TTC549 (cell line): Measurements from ENCODE around the gene RAP1GDS1.
"Not testable (repeated sequence)": the region's sequence is repeated elsewhere in the genome, so short reads cannot be mapped to it uniquely, and the experiment has no call there.

Experiments used
- FAIRE-seq: peaks from 2 replicates; lab custom pipeline; 2012; peaks lifted over from hg19 to GRCh38; lab: Jason Lieb, UNC

The RAP1GDS1 gene

DNA sequence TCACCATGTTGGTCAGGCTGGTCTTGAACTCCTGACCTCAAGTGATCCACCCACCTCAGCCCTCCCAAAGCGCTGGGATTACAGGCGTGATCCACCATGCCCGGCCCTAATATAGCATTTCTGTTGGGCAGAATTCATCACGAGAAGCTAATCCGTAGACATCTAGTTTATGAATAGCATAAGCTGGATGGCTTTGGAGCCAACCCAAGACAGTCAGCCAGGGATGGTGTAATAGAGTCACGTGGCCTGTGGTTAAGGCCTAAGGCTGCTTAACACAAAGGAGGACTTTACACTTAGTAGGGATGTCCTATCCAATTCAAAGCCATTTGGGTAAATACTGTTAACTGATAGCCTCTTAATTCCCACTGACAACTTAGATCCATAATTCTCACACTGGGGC, 173.6 kb downstream of the RAP1GDS1 start:
- FAIRE-seq = no peak

DNA sequence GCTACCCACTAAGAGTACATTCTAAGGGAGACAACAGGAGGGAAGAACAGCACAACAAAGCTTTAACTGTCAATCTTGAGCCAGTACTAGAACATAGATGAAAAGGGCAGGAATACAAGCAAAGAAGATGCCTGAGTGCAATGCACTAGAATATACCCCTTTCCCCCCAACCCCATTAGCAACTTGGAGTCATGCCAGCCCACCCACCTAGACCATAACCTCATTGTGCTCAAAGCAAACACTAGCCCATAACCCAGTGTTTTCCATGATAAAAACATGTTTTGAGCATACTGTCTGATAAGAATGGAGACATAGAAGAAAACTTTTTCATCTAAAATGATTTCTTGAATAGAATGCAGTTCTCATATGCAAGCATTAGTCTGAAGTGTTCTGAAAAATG, 183.2 kb downstream of the RAP1GDS1 start:
- FAIRE-seq = no peak

DNA sequence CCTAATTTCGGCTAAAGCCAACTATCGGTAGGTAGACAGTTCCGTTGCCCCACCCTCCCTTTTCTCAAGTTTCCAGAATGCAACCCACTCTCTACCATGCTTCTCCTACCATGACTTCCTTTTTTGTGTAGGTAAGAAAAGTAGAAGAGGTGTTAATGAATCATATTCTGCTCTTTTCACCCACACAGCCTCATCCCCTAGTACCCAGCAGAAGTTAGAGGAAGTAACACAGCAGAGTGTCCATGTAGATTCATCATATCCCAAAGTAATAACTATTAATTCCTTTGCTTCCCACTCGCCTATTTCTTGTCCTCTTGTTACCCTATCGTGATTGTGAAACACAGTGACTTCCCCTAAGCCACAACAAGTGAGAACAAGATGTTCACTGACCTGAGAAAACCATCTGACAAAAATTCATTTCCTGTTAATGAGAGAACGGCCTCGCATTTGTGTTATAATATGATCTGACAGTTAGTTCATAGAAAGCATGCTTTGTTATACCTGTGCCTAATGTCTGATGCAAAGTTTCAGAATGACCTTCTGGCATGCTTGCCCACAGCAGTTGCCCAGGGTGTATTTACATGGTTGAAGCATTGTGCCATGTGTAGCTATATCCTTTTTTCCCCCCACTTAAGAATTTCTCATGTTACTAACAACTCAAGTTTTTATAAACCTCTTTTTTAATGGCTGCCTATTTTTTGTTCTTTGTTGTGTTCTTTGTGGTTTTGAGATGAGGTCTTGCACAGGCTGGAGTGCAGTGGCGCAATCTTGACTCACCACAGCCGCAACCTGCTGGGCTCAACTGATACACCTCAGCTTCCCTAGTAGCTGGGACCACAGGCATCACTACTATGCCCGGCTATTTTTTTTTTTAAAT, 185.6 kb downstream of the RAP1GDS1 start:
- no peak for FAIRE-seq

DNA sequence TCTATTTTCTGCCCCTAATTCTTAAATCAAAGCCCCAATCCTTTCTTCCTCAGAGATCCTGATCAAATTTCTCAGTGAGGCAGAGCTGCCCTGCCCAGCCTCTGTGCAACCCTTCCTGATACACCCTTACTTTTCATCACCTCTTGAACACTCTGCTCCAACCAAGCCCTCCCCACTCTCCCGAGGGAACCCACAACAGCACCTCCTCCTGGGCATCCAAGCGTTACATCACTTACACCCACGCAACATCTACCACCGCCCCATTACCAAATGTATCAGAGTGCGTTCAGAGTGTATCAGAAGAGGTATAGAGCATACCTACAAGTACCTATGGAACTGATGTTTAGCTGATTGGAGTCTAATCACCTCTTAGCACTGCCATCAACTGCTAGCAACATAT, 186.5 kb downstream of the RAP1GDS1 start:
- FAIRE-seq = no peak

DNA sequence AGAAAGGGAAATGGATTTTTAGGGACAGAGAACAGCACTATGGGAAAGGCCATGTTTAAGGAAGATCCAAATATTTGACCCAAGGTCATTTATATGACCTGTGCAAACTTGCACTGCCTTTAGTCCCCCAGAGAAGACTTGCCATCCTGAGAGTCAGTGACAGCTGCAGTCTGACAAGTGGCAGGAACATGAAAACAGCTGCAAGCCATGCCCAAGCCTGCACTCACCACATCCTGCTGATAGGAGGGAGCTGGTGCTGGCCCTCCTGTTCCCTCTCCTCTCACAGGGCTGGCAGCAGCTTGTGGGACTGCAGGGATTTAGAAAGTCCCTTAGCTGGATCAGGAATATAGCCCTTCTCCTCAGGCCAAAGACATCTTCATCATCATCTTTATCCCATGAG, 187.7 kb downstream of the RAP1GDS1 start:
- FAIRE-seq = no peak

DNA sequence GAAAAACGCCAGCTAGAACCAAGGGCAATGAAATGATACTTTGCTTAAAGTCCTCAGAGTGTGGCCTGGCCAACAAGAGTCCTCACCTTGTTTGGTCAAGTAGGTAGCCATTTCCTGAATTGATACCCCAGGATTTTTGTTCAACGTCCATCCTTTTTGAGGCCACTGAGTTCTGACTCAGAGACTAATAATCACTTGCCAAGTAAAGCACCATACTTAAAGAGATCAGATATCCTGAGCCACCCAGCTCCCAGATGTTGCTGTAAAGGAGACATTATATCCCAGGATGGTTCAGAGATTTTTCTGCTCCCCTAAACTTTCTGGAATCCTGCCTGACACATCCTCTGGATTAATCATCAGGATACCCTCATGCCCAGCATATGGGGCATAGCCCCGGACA, 190.9 kb downstream of the RAP1GDS1 start:
- FAIRE-seq = no peak

DNA sequence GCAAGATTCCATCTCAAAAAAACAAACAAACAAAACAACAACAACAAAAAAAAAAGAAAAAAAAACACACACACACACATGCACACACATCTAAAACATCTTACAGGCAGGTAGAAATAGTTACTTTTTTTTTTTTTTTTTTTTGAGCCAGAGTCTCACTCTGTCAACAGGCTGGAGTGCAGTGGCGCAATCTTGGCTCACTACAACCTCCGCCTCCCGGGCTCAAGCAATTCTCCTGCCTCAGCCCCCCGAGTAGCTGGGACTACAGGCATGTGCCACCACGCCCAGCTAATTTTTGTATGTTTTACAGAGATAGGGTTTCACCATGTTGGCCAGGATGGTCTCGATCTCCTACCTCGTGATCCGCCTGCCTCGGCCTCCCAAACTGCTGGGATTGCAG, 196.2 kb downstream of the RAP1GDS1 start:
- FAIRE-seq = not testable (repeated sequence)

DNA sequence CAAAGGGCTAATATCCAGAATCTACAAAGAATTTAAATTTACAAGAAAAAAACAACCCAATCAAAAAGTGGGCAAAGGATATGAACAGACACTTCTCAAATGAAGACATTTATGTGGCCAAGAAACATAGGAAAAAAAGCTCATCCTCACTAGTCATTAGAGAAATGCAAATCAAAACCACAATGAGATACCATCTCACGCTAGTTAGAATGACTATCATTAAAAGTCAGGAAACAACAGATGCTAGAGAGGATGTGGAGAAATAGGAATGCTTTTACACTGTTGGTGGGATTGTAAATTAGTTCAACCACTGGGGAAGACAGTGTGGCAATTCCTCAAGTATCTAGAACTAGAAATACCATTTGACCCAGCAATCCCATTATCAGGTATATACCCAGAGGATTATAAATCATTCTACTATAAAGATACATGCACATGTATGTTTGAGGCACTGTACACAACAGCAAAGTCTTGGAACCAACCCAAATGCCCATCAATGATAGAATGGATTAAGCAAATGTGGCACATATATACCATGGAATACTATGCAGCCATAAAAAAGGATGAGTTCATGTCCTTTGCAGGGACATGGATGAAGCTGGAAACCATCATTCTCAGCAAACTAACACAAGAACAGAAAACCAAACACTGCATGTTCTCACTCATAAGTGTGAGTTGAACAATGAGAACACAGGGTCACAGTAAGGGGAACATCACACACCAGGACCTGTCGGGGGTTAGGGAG, 200.1 kb downstream of the RAP1GDS1 start:
- not testable (repeated sequence) for FAIRE-seq

DNA sequence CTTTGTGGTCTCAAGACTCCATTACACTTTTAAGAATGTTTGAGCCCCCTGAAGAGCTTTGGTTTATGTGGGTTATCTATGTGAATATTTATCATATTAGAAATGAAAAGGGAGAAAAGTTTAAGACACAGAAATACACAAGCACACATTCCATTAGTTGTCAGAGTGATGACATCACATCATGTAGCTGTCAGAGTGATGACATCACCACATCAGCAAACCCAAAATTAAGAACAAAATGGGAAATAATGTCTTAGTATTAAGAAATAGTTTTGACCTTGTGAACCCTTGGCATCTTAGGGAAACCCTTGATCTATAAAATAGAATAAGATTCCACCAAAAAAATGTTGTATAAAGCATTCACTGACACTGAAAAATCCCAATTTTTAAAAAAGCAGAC, 201.3 kb downstream of the RAP1GDS1 start:
- FAIRE-seq = no peak

DNA sequence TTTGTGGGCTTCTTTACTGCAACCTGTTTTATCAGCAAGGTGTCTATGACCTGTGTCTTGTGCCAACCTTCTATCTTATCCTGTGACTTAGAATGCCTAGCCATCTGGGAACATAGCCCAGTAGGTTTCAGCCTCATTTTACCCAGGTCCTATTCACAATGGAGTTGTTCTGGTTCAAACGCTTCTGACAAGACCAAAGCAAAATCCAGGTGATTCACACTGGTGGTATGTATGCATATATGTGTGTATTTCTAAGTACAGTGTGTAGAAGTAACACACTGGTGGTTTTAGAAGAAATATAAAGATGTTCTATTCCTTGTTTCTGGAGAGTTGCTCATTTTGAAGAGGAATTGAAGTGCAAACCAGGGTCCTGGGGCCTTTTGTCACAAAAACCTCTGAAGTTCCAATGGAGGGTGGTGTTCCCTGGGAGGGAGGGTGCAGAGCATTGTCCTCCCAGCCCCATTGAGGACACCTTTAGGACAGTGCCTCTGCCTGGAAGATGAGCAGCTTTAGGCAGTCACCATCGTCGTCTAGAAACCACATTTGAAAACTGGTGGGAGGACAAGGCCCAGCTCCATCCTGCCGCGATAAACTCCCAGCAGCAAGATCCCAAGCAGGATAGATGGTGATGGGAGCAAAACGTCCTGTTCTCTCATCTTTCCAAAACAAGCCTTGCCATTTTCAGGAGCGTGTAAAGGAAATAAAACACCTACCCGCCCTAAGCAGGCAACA, 205.8 kb downstream of the RAP1GDS1 start:
- FAIRE-seq = no peak

DNA sequence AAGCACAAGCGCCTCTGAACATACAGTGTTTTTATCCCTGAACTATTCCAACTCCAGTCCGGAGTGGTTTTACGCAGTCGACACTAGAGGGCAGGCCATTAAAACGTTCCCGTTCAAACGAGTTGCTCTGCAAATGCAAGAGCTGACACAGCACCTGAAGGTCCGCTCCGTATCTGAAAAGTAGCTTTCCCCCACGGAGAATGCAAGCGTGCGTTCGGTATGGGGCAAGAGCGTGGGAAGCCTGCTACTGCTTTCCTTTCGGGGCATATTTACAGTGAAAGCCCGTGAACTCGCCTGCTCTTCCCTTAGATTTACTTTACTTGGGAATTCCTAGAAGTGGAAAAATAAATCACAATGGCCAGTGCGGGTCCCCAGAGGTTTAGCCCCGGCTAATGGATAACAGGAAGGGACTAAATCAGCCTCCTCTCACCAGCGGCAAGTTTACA, 206.5 kb downstream of the RAP1GDS1 start:
- FAIRE-seq = peak; percentile 25

DNA sequence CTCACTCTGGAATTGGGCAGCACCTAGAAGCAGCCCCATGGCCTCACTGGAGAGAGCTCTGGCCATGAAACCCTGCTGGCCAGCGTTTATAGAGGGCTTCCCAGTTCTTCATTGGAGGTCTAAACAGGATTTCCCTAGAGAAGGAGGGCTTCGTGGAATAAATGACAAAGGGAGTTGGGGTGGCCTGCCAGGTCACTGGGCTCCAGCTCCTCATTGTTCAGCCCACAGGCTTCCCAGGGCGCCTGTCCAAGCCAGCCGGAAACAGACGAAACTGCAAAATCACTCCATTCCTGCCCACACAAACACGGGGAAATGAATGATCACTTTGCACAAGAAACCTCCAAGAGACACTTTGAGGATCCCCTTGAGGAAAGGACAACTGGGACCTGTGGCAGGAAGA, 207.5 kb downstream of the RAP1GDS1 start:
- no peak for FAIRE-seq

DNA sequence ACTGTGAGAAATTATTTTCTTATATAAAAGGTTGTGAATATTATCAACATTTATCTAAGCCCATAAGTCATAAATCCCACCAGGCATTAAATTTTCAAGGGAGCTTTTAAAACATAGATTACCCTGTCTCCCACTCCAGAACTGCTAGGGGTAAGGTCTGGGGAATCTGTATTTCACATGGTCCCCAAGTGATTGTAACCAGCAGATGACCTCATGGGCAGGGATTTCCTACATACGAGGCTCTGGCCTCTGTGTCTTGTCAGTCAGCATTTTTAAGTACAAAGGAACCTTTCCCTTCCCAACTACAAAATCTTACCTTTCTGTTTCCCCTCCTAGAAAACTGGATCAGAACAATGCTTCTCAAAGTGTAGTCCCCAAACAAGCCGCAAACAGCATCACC, 208.6 kb downstream of the RAP1GDS1 start:
- no peak for FAIRE-seq

DNA sequence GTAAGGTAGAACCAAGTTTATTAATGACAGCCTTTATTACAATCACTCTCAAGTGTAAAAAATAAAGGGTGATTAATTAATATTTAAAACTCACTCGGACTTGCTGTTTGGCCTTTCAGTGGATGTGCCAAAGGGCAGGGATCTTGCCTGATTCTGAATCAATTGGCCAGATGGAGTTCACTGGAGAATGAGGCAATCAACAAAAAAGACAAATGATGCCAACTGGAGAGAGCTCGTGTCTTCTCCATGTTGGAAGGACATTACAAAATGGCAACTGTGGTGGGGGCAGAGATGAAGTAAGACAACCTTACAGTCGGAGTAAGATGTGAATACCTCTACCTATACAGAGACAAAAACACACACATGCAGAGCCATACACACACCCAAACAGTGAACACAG, 209.2 kb downstream of the RAP1GDS1 start:
- FAIRE-seq = no peak

DNA sequence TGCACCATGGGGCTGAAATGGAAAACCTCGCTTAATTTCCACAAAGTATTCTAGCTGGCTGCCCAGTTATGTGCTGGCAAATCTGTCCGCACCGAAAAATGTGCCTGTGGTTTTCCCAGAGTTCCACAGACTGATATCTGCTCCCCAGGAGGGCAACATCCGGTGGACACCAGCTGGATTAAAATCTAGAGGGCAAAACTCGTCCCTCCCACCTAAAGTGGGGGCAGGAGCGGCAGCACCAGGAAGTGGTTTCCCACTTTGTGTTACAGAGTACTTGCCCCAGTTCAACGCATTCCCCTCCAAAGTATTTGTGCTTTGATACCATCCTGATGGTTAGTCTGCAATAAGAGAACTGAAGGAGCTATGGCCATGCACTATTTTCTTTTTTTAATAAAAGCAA, 209.6 kb downstream of the RAP1GDS1 start:
- no peak for FAIRE-seq

DNA sequence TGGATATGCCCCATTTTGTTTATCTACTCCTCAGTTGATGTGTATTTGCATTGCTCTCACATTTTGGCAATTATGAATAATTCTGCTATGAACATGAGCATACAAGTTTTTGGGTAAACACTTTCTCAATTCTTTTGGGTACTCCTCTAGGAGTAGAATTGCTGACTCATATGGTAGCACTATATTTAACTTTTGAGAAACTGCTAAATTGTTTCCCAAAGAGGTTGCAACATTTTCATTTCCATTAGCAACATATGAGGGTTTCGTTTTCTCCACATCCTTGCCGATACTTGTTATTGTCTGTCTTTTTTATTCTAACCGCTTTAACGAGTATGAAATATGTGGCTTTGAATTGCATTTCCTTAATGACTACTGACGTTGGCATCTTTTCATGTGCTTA, 211.9 kb downstream of the RAP1GDS1 start:
- no peak for FAIRE-seq

DNA sequence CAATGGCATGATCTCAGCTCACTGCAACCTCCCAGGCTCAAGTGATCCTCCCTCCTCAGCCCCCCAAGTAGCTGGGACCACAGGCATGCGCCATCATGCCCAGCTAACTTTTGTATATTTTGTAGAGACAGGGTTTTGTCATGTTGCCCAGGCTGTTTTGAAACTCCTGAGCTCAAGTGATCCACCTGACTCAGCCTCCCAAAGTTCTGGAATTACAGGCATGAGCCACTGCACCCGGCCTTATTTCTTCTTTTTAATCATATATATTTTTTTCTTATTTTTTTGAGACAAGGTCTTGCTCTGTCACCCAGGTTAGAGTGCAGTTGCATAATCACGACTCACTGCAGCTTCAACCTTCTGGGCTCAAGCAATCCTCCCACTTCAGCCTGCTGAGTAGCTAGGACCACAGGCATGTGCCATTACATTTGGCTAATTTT, 213.2 kb downstream of the RAP1GDS1 start:
- FAIRE-seq = no peak

DNA sequence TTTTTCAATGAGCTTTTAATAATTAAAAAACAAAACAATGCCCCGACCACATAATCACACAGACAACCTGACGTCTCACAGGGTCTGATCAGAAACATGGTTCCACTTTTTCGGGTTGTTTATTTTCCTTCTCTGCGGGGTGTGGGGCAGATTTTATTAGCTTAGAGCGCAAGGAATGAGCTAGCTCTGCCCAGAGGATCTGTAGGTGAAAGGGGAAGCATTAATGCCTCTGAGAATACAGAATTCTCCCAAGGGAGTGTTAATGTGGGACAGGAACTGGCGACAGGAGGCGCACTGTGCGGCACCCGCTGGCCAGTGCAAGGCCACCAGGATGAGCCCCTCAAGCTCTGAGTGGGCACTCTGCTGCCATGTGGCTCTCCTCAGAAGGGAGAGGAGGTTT, 215.7 kb downstream of the RAP1GDS1 start:
- no peak for FAIRE-seq

DNA sequence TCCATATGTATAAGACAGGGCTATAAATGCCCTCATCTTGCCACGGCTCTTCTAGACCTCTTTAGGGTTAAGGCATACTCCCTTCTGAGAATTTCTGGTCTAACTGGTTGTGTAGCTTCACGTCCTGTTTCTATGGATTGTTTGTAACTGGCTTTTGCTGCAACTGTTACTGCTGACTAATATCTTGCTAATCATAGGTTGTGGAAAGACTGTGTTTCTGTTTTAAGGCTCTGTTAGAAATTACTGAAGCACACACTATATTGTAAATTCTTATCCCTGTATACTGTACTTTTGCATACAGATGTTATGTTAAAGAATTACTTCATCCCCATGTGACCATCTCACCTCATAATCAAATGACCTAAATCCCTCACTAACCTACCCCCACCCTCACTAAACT, 218.4 kb downstream of the RAP1GDS1 start:
- not testable (repeated sequence) for FAIRE-seq

DNA sequence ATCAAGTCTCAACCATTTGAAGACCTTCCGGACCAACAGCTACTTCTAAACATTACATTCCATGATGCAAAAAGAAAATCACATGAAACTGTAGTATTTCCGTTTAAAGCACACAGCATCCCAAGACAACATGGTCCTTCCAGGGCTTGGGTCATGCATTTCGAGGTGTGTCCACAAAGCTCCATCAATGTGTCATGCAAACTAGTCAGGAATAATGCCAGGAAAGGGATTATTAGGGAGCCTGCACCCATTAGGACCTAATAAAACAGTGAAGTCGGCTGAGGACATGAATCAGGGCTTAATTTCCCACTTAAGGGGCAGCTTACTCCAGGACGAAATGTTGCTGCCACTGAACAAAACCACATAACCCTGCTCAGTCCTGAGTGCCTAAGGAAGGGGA, 219.4 kb downstream of the RAP1GDS1 start:
- FAIRE-seq = no peak

DNA sequence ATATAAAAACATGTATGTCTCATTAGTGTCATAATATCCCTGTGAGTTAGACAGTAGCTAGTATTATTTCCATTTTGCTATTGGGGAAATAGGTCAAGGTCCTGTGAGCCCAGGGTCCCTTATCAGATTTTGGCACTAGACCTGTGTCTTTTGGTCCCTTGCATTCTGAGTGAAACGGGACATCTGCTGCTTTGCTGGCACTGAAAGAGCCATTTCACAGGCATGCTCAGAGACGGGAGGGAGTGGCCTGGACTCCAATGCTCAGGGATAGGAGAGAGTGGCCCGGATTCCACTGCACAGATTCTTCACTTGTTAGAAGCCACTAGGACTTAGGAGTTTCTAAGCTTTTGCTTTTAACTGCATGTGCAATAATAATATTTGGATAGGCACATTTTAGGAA, 220.0 kb downstream of the RAP1GDS1 start:
- FAIRE-seq = no peak

DNA sequence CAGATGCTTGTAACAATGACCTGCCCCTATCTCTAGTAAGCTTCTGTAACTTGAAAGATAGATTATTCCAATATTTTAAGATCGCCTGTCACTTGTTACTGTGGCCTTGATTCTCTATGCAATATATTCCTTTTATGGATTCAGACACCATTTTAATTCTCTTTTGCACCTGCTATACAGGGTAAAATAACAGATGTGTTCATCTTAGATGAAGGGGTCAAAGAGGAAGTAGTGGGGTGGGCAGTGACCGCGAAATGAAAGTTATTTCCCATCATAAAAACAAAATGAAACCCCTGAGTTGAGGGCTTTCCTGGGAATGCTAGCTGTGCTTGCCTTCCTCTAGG, 221.3 kb downstream of the RAP1GDS1 start:
- FAIRE-seq = no peak
